Coronary artery (tissue), 2 donors: ENCODE results near the gene PCDH12.

ENCODE experiments used
- DNase-seq: peaks from one replicate; pipeline ENCODE4 v3.0.0-alpha.2; 2017; ENCODE audit warnings: low spot score
- H3K27ac ChIP-seq, 2 donors: fragments of 200-600 bp; sonication (generic); one replicate each; pipeline ENCODE4 v1.5.1; 2016 to 2019
- H3K4me3 ChIP-seq: fragments of 200-600 bp; sonication (generic); 2 replicates; pipeline ENCODE4 v1.5.1; 2016; ENCODE audit warnings: mild to moderate bottlenecking, moderate library complexity
- CTCF ChIP-seq: fragments of 200-600 bp; sonication (generic); IDR thresholded peaks from one replicate; pipeline ENCODE4 v1.5.1; 2019; ENCODE audit warnings: antibody characterized with exemption

PCDH12 gene

GRCh38 chr5:141997358-141997960, 39.5 kb upstream of the PCDH12 start:
- Histone ChIP-seq H3K4me3 (no peak overlapping the region), H3K27ac (no peak overlapping the region)
- no peak for TF ChIP-seq CTCF
- DNase-seq, result no peak

- no peak for TF ChIP-seq CTCF
- Histone ChIP-seq H3K27ac (no peak overlapping the region), H3K4me3 (no peak overlapping the region)
- DNase-seq, result no peak
Observed at GRCh38 chr5:141995656-141996055, 37.7 kb upstream of the PCDH12 start.

DNA sequence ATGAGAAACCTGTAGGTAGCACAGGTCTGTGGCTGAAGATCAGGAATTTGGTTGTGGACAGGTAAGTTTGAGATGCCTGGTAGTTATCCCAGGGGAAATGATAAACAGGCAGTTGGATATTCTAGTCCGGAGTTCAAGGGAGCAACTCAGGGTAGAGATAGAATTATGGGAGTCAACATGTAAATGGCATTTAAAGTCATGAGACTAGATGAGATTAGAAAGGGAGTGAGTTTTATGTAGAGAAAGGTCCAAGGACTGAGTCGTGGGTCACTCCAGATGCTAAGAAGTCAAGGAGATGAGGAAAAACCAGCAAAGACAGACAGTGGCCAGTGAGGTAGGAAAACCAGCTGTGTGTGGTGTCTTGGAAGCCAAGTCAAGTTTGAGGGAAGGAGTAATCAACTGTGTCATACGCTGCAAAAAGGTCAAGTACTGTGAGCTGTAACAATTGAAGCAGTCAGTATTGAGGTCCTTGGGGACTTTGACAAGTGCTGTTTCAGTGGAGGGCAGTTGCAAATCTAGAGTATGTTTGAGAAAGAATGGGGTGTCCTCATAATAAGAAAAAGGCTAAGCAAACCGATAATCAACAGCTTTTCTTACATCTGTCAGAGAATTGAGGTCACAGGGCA, 36.6 kb upstream of the PCDH12 start:
- Histone ChIP-seq H3K4me3 (no peak overlapping the region), H3K27ac (no peak overlapping the region)
- DNase-seq, result no peak
- TF ChIP-seq CTCF, result no peak

DNA sequence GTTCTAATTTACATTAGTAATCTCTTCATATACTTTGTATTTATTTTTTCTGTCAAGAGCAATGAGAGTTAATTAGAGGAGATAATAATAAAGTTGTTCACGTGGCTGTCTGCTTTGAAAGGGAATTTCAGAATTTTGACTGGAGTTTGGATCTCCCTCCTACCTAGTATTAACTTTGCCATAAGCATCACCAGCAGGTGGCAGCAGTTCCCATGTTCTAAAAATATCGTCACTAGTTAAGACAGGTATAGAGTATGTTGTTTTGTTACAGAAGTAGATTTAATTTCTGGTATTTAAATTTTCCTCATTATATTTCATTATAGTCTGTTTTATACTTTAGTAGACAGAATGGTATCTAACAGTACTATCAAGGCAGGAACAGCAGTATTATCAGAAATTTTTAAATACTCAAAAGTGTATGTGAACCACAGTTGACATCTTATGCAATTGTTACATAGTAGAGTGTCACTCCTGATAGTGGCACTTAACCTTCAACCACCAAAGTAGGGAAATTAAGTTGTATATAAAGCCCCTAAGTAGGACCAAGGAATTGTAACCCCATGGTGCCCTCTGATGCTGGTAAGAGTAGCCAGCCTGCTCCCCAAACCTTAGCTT, 34.5 kb upstream of the PCDH12 start:
- no peak overlapping the region for H3K27ac ChIP-seq
- no peak for DNase-seq
- no peak overlapping the region for H3K4me3 ChIP-seq
- TF ChIP-seq CTCF, result peak; percentile 62

- DNase-seq, result no peak
- TF ChIP-seq CTCF, result no peak
- Histone ChIP-seq H3K4me3 (no peak overlapping the region), H3K27ac (no peak overlapping the region)
Observed at GRCh38 chr5:141989720-141990119, 31.7 kb upstream of the PCDH12 start.

DNA sequence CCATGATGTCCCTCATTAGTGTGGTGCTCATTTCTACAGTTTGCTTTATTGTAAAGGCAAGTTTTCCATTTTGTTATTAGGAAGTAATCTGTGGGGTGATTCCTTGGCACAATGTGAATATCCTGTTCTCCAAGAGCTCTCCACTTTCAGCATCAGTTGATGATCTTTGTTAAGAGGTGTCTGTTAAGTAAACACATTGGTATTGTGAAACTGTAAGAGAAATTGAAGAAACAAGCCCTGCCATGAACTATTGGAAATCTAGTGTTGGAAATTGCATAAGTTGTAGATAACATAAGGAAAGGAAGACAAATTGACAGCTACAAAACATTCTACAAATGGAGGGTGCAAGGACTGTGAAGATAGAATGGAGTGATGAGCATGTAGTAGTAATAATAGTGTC, 28.1 kb upstream of the PCDH12 start:
- Histone ChIP-seq H3K27ac (no peak overlapping the region), H3K4me3 (no peak overlapping the region)
- TF ChIP-seq CTCF, result no peak
- DNase-seq, result no peak

- TF ChIP-seq CTCF, result no peak
- no peak for DNase-seq
Observed at GRCh38 chr5:141982626-141983025, 24.6 kb upstream of the PCDH12 start.

More at GRCh38 chr5:141982626-141983025, 24.6 kb upstream of the PCDH12 start:
- no peak overlapping the region for H3K27ac ChIP-seq
- no peak overlapping the region for H3K4me3 ChIP-seq
